OCI-LY7 (cell line): ENCODE measurements around the gene ATXN1. TPM values are rescaled to one million over a fixed set of nuclear protein-coding genes. Genes with fewer than 3 reads are reported as not detected.

Experiments
- BruUV-seq: library from RNA; stranded (reverse); fragments of 400-500 nt; replicated peaks from 2 replicates; lab custom pipeline; 2021; lab: Mats Ljungman, UMichigan
- CTCF ChIA-PET: fragments of 300-600 bp; sonication (Branson Sonifier 250); formaldehyde crosslinking; loops from one replicate; lab custom pipeline; 2022; ENCODE audit warnings: antibody characterized with exemption; ENCODE audit not compliant: unreplicated experiment; lab: Charles Lee
- POLR2A ChIA-PET: fragments of 300-600 bp; sonication (Branson Sonifier 250); formaldehyde crosslinking; loops from one replicate; lab custom pipeline; 2022; ENCODE audit warnings: antibody characterized with exemption; lab: Charles Lee
- DNase-seq: peaks from one replicate; pipeline ENCODE4 v3.0.0-alpha.2; 2015; ENCODE audit warnings: low spot score
- H2AFZ ChIP-seq: fragments of 200-600 bp; sonication (generic), shearing (Covaris generic); 2 replicates; pipeline ENCODE4 v1.6.1; 2014; ENCODE audit warnings: mild to moderate bottlenecking, antibody characterized with exemption, low read length, moderate library complexity
- H3K27ac ChIP-seq: fragments of 200-600 bp; sonication (generic); 2 replicates; pipeline ENCODE4 v1.5.1; 2014; ENCODE audit warnings: mixed run types, low read depth, mild to moderate bottlenecking, moderate library complexity, low read length, inconsistent platforms; ENCODE audit not compliant: poor library complexity, severe bottlenecking
- H3K36me3 ChIP-seq: fragments of 200-600 bp; sonication (generic); 2 replicates; pipeline ENCODE4 v1.6.1; 2014; ENCODE audit warnings: mild to moderate bottlenecking, antibody characterized with exemption, low read length, moderate library complexity, mixed read lengths; ENCODE audit not compliant: insufficient read depth
- H3K4me1 ChIP-seq: fragments of 200-600 bp; sonication (generic); 2 replicates; pipeline ENCODE4 v1.5.1; 2014; ENCODE audit warnings: mild to moderate bottlenecking, low read length; ENCODE audit not compliant: insufficient read depth, poor library complexity, severe bottlenecking
- H3K4me2 ChIP-seq: fragments of 200-600 bp; sonication (generic); 2 replicates; pipeline ENCODE4 v1.6.1; 2014; ENCODE audit warnings: mild to moderate bottlenecking, low read length
- H3K4me3 ChIP-seq: fragments of 200-600 bp; sonication (generic); 2 replicates; pipeline ENCODE4 v1.5.1; 2014; ENCODE audit warnings: mild to moderate bottlenecking, low read depth, low read length; ENCODE audit not compliant: poor library complexity, severe bottlenecking
- H3K79me2 ChIP-seq: fragments of 200-600 bp; sonication (generic); 2 replicates; pipeline ENCODE4 v1.6.1; 2016; ENCODE audit warnings: low read depth, mild to moderate bottlenecking, low read length, moderate library complexity, mixed read lengths; ENCODE audit not compliant: insufficient read depth
- H3K9me2 ChIP-seq: fragments of 200-600 bp; sonication (generic); 2 replicates; pipeline ENCODE4 v1.6.1; 2016; ENCODE audit warnings: mild to moderate bottlenecking, low read length, mixed read lengths; ENCODE audit not compliant: insufficient read depth
- H3K9me3 ChIP-seq: fragments of 200-600 bp; sonication (generic); 2 replicates; pipeline ENCODE4 v1.6.1; 2014; ENCODE audit warnings: mild to moderate bottlenecking, mixed run types, low read length, mixed read lengths
- H4K20me1 ChIP-seq: fragments of 200-600 bp; sonication (generic); 2 replicates; pipeline ENCODE4 v1.6.1; 2014; ENCODE audit warnings: mild to moderate bottlenecking, antibody characterized with exemption, low read length, moderate library complexity, mixed read lengths; ENCODE audit not compliant: insufficient read depth
- CTCF ChIP-seq: fragments of 200-600 bp; sonication (generic); conservative IDR thresholded peaks from 2 replicates; pipeline ENCODE4 v1.5.1; 2014; ENCODE audit warnings: mild to moderate bottlenecking, antibody characterized with exemption, low read length, moderate library complexity, mixed read lengths
- EZH2phosphoT487 ChIP-seq: fragments of 200-600 bp; sonication (generic); IDR thresholded peaks from 2 replicates; pipeline ENCODE4 v1.6.1; 2018; ENCODE audit warnings: low read depth, borderline replicate concordance, mild to moderate bottlenecking, mixed run types, antibody characterized with exemption, low read length, moderate library complexity, mixed read lengths
- intact Hi-C: fragments of 100-400 bp; cut with micrococcal nuclease; formaldehyde crosslinking; loops from one replicate; pipeline ENCODE4 v1.10.0; 2022; ENCODE audit not compliant: unreplicated experiment
- total RNA-seq, 2 experiments: library from RNA; depleted of rRNA in 1 of 2; stranded (reverse); fragments of >200 nt in 1 of 2; shearing (Covaris generic) in 1 of 2; gene quantifications; 2 replicates each; pipeline ENCODE4 v1.2.3, GENCODE V29; 2014 to 2022

Gene ATXN1
- total RNA-seq, 2 experiments from 2014 or later: not detected

DNA sequence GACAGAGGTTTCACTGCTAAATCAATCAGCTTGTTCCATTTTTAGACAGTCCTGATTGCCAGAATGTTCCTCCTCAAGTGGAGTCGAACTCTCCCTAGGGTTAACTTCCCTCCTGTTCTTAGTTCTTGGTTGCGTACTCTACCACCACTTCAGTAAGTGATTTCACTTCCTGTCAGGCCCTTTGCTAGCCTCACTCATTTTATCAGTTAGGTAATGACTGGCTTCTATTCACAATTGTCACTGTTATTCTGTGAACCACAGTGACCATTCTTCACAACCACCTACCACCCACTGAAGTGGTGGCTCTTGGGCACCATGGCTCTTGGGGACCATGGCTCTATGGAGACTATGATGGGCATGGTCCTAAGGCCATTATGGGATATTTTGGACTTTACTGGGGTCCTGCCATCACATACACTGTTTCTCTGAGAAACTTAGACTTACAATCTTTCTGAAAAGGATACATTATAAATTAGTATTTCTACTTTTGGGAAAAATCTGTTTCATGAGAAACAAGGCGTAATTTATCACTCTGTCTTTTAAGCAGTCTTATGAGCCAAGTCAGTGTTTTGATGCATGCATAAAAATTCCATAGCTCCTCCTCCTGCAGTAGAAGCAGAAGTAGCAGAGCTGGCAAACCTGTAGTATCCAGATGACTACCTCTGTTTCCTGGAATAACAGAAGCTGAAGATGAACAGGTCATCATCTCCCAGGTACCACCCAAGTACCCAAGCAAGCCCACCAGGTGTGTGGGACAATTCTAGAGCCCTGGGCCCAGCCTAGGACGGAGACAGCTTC lies 66.3 kb downstream of the ATXN1 start:
- H3K9me2 ChIP-seq: no peaks in the 10 kb centered on the region
- H3K4me1 ChIP-seq: no peaks in the 10 kb centered on the region
- H3K9me3 ChIP-seq: no peaks in the 10 kb centered on the region
- no peak overlapping the region for H3K4me2 ChIP-seq
- intact Hi-C loops: no loop called here
- H3K27ac ChIP-seq: no peak overlapping the region
- ChIA-PET CTCF (no interaction called here), POLR2A (interaction anchor here (0.6 kb wide), 1 partner anchor 539 kb away, joined by 3 read pairs; no protein-coding TSS in a partner anchor)
- no peaks in the 10 kb centered on the region for H3K36me3 ChIP-seq
- BruUV-seq: no TSS peak
- DNase-seq: no peak
- no peak for TF ChIP-seq EZH2phosphoT487
- no peak for TF ChIP-seq CTCF
- H4K20me1 ChIP-seq: no peaks in the 10 kb centered on the region
- H3K79me2 ChIP-seq: no peaks in the 10 kb centered on the region
- H2AFZ ChIP-seq: no peak overlapping the region
- no peak overlapping the region for H3K4me3 ChIP-seq

DNA sequence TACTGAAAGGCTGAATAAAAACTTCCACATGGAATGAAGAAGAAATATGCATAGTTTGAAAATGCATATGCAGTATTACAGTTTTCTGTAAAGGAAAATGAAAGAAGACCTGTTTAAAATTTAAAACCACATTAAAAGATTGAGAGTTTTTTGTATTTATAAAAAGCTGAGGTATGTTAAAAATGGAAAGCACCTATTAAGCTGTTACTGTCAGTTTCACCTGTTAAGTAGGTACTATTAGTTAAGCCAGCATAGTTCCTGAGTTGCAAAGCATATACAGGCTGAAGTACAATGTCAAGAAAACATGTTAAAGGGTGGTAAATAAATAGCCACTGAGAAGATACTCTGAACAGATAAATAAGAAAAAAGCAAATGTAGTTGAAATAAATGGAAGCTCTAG lies 69.9 kb downstream of the ATXN1 start:
- H3K27ac ChIP-seq: no peak overlapping the region
- no peak for TF ChIP-seq EZH2phosphoT487
- TF ChIP-seq CTCF: no peak
- no peak overlapping the region for H2AFZ ChIP-seq
- intact Hi-C loops: no loop called here
- H3K9me2 ChIP-seq: no peaks in the 10 kb centered on the region
- no peak for DNase-seq
- CTCF ChIA-PET: no interaction called here
- no peak overlapping the region for H3K4me2 ChIP-seq
- no peaks in the 10 kb centered on the region for H3K9me3 ChIP-seq
- POLR2A ChIA-PET: interaction anchor here (0.5 to 0.6 kb wide), 2 partner anchors 19 to 1242 kb away, joined by 3 read pairs; no protein-coding TSS in a partner anchor
- H4K20me1 ChIP-seq: no peaks in the 10 kb centered on the region
- no peaks in the 10 kb centered on the region for H3K4me1 ChIP-seq
- H3K79me2 ChIP-seq: no peaks in the 10 kb centered on the region
- no peak overlapping the region for H3K4me3 ChIP-seq
- no TSS peak for BruUV-seq
- no peaks in the 10 kb centered on the region for H3K36me3 ChIP-seq

GRCh38 chr6:16690608-16691142 lies 70.6 kb downstream of the ATXN1 start:
- H3K79me2 ChIP-seq: no peaks in the 10 kb centered on the region
- no peak overlapping the region for H3K27ac ChIP-seq
- H3K36me3 ChIP-seq: no peaks in the 10 kb centered on the region
- no peak overlapping the region for H3K4me2 ChIP-seq
- POLR2A ChIA-PET: interaction anchor here (0.5 kb wide), 1 partner anchor 141 kb away, joined by 6 read pairs; no protein-coding TSS in a partner anchor
- no peaks in the 10 kb centered on the region for H3K9me2 ChIP-seq
- TF ChIP-seq EZH2phosphoT487: no peak
- TF ChIP-seq CTCF: no peak
- H3K4me3 ChIP-seq: no peak overlapping the region
- intact Hi-C loops: no loop called here
- DNase-seq: no peak
- no peak overlapping the region for H2AFZ ChIP-seq
- H3K9me3 ChIP-seq: no peaks in the 10 kb centered on the region
- CTCF ChIA-PET: no interaction called here
- H4K20me1 ChIP-seq: no peaks in the 10 kb centered on the region
- BruUV-seq: no TSS peak
- no peaks in the 10 kb centered on the region for H3K4me1 ChIP-seq
